Mucosa of descending colon (tissue), 3 donors: ENCODE measurements around the gene DYNC1H1. TPM values are rescaled to one million over a fixed set of nuclear protein-coding genes. Genes with fewer than 3 reads are reported as not detected.
A peak's percentile ranks its signal among the peaks of the same experiment; 100 is the strongest.

Experiments
- ATAC-seq: fragments of 200-7000 bp; cut with Tn5 transposase; one replicate; pipeline ENCODE4 v1.9.1; 2020; ENCODE audit warnings: mild to moderate bottlenecking, moderate library complexity
- DNase-seq, 3 donors: peaks; one replicate each; pipeline ENCODE4 v3.0.0-alpha.2; 2020
- H3K36me3 ChIP-seq: fragments of 200-600 bp; one replicate; pipeline ENCODE4 v1.8.0; 2021; ENCODE audit warnings: low read depth, mild to moderate bottlenecking
- H3K4me1 ChIP-seq: fragments of 200-600 bp; one replicate; pipeline ENCODE4 v1.8.0; 2021; ENCODE audit warnings: low read depth, mild to moderate bottlenecking
- H3K4me3 ChIP-seq: fragments of 200-600 bp; one replicate; pipeline ENCODE4 v1.8.0; 2021; ENCODE audit warnings: mild to moderate bottlenecking
- H3K9me3 ChIP-seq: fragments of 200-600 bp; one replicate; pipeline ENCODE4 v1.8.0; 2021; ENCODE audit warnings: mild to moderate bottlenecking
- CTCF ChIP-seq: fragments of 200-600 bp; IDR thresholded peaks from one replicate; pipeline ENCODE4 v1.8.0; 2022; ENCODE audit warnings: antibody characterized with exemption, mild to moderate bottlenecking
- intact Hi-C, 2 donors: fragments of 100-400 bp; cut with DNase I in 1 of 2; cut with micrococcal nuclease in 1 of 2; formaldehyde crosslinking; loops; one replicate each; pipeline versions ENCODE4 v1.11.0 to v1.11.1; 2022; cut with DNase I, micrococcal nuclease
- total RNA-seq, 3 donors: library from RNA; stranded (reverse); fragmentation: NEBNext Ultra II Directional in 2 of 3; extraction: Animal tissue kit (Norgen Biotek cat#: 25700) in 2 of 3; gene quantifications; one replicate each; pipeline versions ENCODE4 v1.2.1 to v1.2.4, GENCODE V29; 2021 to 2023
- donor health status: DM: no; HTN: no; CAD: no; lungs with moderate emphysema.
- donor health status: DM: no; HTN: no; CAD: no.
- donor health status: DM: no; HTN: yes; CAD: no.

Gene DYNC1H1
- total RNA-seq, 3 donors from 2014 or later, result 403 to 547 (median 409) TPM

- no peaks in the 10 kb centered on the region for H3K9me3 ChIP-seq
- intact Hi-C loops, result loop anchor here in 1 of 2 donors (10.0 kb wide), 1 partner anchor 106 kb away; no protein-coding TSS in a partner anchor
- ATAC-seq (no peak), DNase-seq (no peak)
- H3K4me3 ChIP-seq, result no peak overlapping the region
- peaks cover 25% of the 10 kb centered on the region for H3K36me3 ChIP-seq
- no peak for TF ChIP-seq CTCF
- no peaks in the 10 kb centered on the region for H3K4me1 ChIP-seq
These were observed 24.0 kb downstream of the DYNC1H1 start for GRCh38 chr14:101988377-101988776.

DNA sequence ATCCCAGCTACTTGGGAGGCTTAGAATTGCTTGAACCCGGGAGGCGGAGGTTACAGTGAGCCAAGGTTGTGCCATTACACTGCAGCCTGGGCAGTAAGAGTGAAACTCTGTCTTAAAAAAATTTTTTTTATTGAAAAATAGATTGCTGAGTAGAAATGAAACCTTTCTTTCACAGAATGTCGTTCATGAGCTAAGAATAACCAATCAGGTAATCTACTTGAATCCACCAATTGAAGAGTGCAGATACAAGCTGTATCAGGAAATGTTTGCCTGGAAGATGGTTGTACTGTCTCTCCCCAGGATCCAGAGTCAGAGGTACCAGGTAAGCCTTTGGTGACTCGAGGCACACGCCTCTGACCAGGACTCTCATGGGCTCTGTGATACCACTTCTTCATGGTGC, 27.0 kb downstream of the DYNC1H1 start:
- no peak for TF ChIP-seq CTCF
- peaks cover 18% of the 10 kb centered on the region for H3K36me3 ChIP-seq
- ATAC-seq, result no peak
- H3K9me3 ChIP-seq, result no peaks in the 10 kb centered on the region
- no peak for DNase-seq
- H3K4me3 ChIP-seq, result no peak overlapping the region
- intact Hi-C loops, result no loop called here
- H3K4me1 ChIP-seq, result no peaks in the 10 kb centered on the region

GRCh38 chr14:101992708-101993107, 28.3 kb downstream of the DYNC1H1 start:
- H3K4me3 ChIP-seq, result no peak overlapping the region
- peak in 1 of 3 donors; percentile 17 for DNase-seq

GRCh38 chr14:101997429-101998336, 33.3 kb downstream of the DYNC1H1 start:
- intact Hi-C loops, result no loop called here
- H3K4me3 ChIP-seq, result no peak overlapping the region
- H3K36me3 ChIP-seq, result peaks cover 18% of the 10 kb centered on the region
- TF ChIP-seq CTCF, result no peak
- H3K9me3 ChIP-seq, result no peaks in the 10 kb centered on the region
- DNase-seq, result no peak
- H3K4me1 ChIP-seq, result no peaks in the 10 kb centered on the region
- no peak for ATAC-seq

More at GRCh38 chr14:101992708-101993107, 28.3 kb downstream of the DYNC1H1 start:
- H3K4me1 ChIP-seq, result no peaks in the 10 kb centered on the region
- peaks cover 14% of the 10 kb centered on the region for H3K36me3 ChIP-seq
- TF ChIP-seq CTCF, result no peak
- peak; percentile 72 for ATAC-seq
- intact Hi-C loops, result no loop called here
- H3K9me3 ChIP-seq, result no peaks in the 10 kb centered on the region

GRCh38 chr14:102000902-102001301, 36.5 kb downstream of the DYNC1H1 start:
- Histone ChIP-seq H3K9me3 (no peaks in the 10 kb centered on the region), H3K4me3 (no peak overlapping the region), H3K4me1 (no peaks in the 10 kb centered on the region), H3K36me3 (peaks cover 26% of the 10 kb centered on the region)
- no peak for TF ChIP-seq CTCF
- no peak for DNase-seq
- ATAC-seq, result no peak
- intact Hi-C loops, result no loop called here
